ENCODE data around the gene DENND1A. TPM values are rescaled to one million over a fixed set of nuclear protein-coding genes. Genes with fewer than 3 reads are reported as not detected.

DENND1A gene
- total RNA-seq, 4 donors from 2014 or later = 15.8 to 33.5 (median 23.9) TPM

- no peak for DNase-seq (ENCODE audit: low spot score in 2 of 2)
- Histone ChIP-seq H3K9me3 (no peaks in the 10 kb centered on the region), H3K27me3 (no peaks in the 10 kb centered on the region), H3K36me3 (no peaks in the 10 kb centered on the region), H3K27ac (no peak overlapping the region), H3K4me3 (no peak overlapping the region), H3K4me1 (peaks cover 7% of the 10 kb centered on the region)
- TF ChIP-seq POLR2A (IDR thresholded peaks at IDR 0.05) = no peak
- no peak for TF ChIP-seq POLR2AphosphoS5 (IDR thresholded peaks at IDR 0.05)
- TF ChIP-seq EP300 (IDR thresholded peaks at IDR 0.05) = no peak
- TF ChIP-seq CTCF (IDR thresholded peaks at IDR 0.05) = no peak
- 76% methylated on average over 2 of the region's 2 CpGs for WGBS
Observed at GRCh38 chr9:123861086-123861755, 68.7 kb downstream of the DENND1A start.

GRCh38 chr9:123860603-123861002 is 69.3 kb downstream of the DENND1A start:
- no peak overlapping the region for H3K4me3 ChIP-seq
- no peaks in the 10 kb centered on the region for H3K9me3 ChIP-seq
- no peak overlapping the region for H3K27ac ChIP-seq
- TF ChIP-seq POLR2AphosphoS5 (IDR thresholded peaks at IDR 0.05) (no peak), CTCF (IDR thresholded peaks at IDR 0.05) (no peak), POLR2A (IDR thresholded peaks at IDR 0.05) (no peak), EP300 (IDR thresholded peaks at IDR 0.05) (no peak)
- H3K27me3 ChIP-seq = no peaks in the 10 kb centered on the region
- H3K4me1 ChIP-seq = peaks cover 7% of the 10 kb centered on the region
- no peak for DNase-seq (ENCODE audit: low spot score in 2 of 2)
- H3K36me3 ChIP-seq = no peaks in the 10 kb centered on the region
- WGBS = 92% methylated on average over 4 of the region's 4 CpGs

GRCh38 chr9:123852403-123852802 is 77.5 kb downstream of the DENND1A start:
- DNase-seq (ENCODE audit: low spot score in 2 of 2) = no peak
- Histone ChIP-seq H3K9me3 (peaks cover 4% of the 10 kb centered on the region), H3K4me1 (no peaks in the 10 kb centered on the region), H3K27me3 (no peaks in the 10 kb centered on the region), H3K27ac (no peak overlapping the region), H3K36me3 (peaks cover 4% of the 10 kb centered on the region), H3K4me3 (no peak overlapping the region)
- TF ChIP-seq POLR2A (IDR thresholded peaks at IDR 0.05) (no peak), EP300 (IDR thresholded peaks at IDR 0.05) (no peak), CTCF (IDR thresholded peaks at IDR 0.05) (no peak), POLR2AphosphoS5 (IDR thresholded peaks at IDR 0.05) (no peak)
- WGBS = 95% methylated on average over 2 of the region's 2 CpGs

GRCh38 chr9:123851851-123852250 is 78.1 kb downstream of the DENND1A start:
- no peak for TF ChIP-seq EP300 (IDR thresholded peaks at IDR 0.05)
- TF ChIP-seq POLR2AphosphoS5 (IDR thresholded peaks at IDR 0.05) = no peak
- no peak for TF ChIP-seq CTCF (IDR thresholded peaks at IDR 0.05)
- TF ChIP-seq POLR2A (IDR thresholded peaks at IDR 0.05) = no peak
- Histone ChIP-seq H3K27me3 (no peaks in the 10 kb centered on the region), H3K4me1 (no peaks in the 10 kb centered on the region), H3K36me3 (peaks cover 5% of the 10 kb centered on the region), H3K4me3 (no peak overlapping the region), H3K27ac (no peak overlapping the region), H3K9me3 (peaks cover 9% of the 10 kb centered on the region)
- 87% methylated on average over 7 of the region's 7 CpGs for WGBS
- DNase-seq (ENCODE audit: low spot score in 2 of 2) = no peak

- Histone ChIP-seq H3K27ac (no peak overlapping the region), H3K9me3 (peaks cover 26% of the 10 kb centered on the region), H3K4me1 (no peaks in the 10 kb centered on the region), H3K27me3 (no peaks in the 10 kb centered on the region), H3K36me3 (peaks cover 10% of the 10 kb centered on the region), H3K4me3 (no peak overlapping the region)
- WGBS = 92% methylated on average over 3 of the region's 3 CpGs
- DNase-seq (ENCODE audit: low spot score in 2 of 2) = no peak
- TF ChIP-seq CTCF (IDR thresholded peaks at IDR 0.05) (no peak), POLR2A (IDR thresholded peaks at IDR 0.05) (no peak), EP300 (IDR thresholded peaks at IDR 0.05) (no peak), POLR2AphosphoS5 (IDR thresholded peaks at IDR 0.05) (no peak)
Observed at GRCh38 chr9:123848447-123849085, 81.4 kb downstream of the DENND1A start.
